HG02970 (cell line): Measurements from ENCODE around the gene FNDC5.

Experiments used
- ATAC-seq: cut with Tn5 transposase; IDR thresholded peaks from one replicate; pipeline ENCODE4 v1.9.1; 2021; ENCODE audit warnings: mild to moderate bottlenecking, moderate library complexity, moderate number of reproducible peaks; ENCODE audit not compliant: unreplicated experiment, low FRiP score

Gene FNDC5

DNA sequence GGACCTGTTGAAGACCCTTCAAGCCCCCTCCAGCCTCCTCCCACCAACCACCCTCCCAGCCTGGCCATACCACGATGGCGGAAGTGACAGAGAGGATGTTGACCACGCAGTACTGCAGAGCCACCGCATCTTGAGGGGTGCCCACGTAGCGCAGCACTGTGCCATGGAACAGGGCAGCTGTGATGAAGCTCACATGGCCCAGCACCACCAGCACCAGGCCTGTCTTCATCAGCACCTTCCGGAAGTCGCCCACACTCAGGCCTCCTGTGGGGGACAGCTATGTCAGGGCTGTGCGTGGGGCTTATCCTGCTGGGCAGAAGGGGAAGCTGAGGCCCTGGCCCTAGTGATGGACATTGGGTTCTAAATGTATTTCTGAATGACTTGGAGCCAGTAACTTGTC lies 27.3 kb upstream of the FNDC5 start:
- ATAC-seq = no peak

DNA sequence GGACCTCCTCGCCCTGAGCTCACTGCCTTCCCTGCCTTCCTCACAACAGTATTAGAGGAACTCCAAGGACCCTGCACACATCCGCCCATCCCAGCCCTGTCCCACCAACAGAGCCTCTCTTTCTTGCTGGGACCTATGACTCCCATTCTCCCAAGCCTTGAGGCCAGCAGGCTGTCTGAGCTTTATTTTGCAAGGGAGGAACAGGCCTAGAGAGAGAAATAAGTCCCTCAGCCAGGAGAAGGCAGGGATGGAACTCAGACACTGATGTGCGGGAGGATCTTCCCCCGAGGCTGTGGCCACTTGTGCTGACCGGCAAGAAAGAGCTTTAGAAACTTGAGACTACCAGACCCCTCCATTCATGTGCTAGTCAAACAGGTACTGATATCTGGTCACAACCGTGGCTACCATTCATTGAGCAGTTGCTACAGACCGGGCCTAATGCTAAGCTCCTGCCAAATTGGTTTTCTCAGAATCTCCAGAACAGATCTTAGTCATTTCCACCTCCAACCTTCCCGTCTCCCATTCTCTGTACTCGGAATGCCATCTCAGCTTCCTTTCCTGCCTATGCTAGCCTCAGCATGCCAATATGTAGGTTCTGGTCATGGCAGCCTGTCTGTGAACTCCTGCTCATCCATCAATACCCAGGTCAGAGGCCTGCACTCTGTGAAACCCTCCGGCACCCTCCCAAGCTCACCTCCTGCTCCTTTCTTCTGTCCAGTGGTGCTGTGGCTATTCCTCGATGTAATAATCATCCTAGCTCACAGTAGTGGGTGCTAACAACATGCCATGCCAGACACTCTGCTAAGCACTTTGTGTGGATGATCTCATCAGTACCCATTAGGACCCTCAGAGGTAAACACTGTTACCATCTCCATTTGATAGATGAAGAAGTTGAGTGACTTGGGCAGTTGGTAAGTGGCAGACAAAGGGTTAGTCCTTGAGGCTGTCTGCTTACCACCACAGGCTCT lies 26.7 kb upstream of the FNDC5 start:
- ATAC-seq = no peak

DNA sequence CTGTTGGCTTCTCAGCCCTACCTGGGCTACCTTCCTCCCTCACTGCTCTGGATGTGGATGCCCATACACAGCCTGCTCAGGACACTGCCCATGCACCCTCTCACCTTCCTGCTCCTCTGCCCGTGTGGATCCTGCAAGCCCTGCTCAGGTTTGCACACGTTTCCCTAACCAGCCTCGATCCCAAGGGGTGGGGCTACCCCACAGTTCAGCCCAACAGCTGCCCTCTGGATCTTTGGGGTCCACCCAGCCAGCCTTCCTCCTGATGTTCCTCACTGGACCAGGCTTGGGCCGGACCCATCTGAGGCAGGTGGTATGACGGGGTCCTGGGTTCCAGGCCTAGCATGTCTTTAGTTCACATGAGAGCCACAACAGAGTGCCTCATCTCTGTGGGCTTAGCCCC lies 25.7 kb upstream of the FNDC5 start:
- no peak for ATAC-seq

DNA sequence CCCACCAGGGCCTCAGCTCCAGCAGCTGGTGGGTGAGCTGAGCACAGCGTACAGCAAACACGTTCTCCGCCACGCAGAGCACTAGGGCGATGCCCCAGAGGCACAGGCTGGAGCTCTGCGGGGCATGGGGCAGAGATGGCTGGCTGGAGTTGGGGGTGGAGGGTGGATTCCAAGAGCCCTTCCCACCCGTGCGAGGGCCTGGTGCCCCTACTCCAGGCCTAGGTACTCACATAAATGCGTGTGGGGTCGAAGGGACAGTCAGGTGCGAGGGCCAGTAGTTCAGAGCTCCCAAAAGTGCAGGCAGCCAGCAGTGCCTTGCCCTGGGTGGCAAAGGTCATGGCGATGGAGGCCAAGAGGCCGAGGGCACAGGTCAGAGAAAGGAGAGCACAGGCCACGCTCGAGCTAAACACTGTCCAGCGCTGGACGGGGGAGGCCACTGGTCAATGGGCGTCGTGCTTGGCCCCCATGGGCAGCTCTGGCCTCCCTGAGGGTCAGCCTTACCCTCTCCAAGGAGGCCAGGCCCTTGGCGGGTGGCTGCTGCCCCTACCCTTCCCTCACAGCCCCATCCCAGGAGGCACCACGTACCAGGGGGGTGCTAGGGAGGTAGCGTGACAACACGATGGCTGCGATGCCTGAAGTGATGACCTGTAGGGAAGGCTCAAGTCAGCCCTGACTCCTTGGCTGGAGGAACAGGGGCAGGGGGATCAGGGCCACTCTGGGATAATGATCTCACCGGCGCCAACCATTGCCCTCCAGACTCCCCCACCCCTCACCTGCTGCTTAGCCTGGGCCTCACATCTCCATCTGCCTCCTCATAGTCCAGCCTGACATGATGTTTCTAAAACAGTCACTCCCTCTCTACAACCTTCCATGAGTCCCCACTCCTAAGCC lies 24.9 kb upstream of the FNDC5 start:
- ATAC-seq = no peak

DNA sequence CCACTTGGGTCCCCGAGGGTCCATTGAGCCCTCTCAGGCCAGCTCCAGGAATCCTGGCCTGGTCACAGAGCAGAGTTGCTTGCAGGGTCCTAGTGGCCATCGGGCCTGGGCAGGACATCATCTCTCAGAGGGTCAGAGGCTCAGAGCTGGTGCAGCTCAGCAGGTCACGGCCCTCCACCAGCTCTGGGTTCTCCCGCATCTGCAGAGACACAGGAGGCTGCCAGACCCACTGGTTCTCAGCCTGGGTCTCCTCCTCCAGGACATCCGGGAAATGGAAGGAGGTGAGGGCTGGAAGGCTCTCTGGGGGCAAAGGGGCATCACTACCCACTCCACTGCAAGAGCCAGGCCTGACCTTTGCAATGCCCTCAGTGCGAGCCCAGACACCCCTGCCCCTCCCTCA lies 24.0 kb upstream of the FNDC5 start:
- no peak for ATAC-seq

DNA sequence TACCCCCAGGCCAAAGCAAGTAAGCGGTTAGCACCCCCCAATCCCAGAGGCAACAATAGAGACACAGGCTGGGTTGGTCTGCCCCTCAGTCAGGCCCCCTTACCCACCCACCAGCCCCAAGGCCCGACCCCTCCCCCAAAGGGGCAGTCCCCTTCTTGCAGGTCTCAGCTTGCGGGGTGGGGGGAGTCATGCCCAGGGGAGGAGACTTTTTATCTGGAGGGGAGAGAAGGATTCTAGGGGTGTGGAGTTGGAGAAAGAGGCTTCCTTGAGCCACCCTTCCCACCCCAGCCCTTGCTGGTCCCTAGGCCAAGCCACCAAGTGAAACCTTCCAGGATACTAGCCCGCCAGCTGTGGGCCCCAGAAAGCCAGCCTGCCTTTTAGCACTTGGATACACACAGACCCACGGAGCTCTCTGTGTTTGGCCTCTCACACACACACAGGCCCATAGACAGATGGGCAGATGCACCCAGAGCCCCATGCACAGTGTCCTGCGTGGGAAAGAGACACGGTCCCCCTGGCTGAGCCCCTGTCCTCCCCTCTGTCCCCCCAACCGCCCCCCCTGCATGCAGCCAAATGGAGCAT lies 23.4 kb upstream of the FNDC5 start:
- no peak for ATAC-seq

DNA sequence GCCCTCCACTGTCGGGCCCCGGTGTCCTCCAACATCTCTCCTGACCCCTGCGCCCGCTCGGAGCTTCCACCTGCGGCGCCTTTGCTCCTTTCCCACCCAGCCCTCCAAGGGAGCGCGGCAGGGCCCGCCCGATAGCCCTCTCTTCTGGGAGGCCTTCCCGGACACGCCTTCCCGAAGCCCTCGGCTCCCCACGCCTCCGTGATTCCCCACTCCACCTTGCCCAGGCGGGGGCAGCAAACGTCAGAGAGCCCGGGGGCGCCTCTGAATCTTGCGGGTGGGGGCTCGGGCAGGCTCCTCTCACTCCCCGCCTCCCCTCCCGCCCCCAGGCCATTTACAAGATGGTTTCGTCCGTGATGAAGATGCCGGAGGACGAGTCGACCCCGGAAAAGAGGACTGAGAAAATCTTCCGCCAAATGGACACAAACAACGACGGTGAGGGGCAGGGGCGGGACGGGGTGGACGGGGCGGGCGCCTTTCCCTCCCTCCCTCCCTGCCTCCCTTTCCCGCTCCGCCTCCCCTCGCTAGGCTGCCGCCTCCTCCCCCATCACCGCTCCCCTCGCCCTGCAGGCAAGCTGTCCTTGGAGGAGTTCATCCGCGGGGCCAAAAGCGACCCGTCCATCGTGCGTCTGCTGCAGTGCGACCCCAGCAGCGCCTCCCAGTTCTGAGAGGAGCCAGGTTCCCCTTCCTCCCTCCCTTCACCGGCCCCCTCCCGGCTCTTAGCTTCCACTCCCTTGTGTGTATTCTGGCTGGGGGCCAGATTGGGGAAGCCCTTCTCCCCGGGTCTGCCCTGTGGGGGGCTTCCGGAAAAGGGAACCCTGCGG lies 22.7 kb upstream of the FNDC5 start:
- ATAC-seq = no peak

DNA sequence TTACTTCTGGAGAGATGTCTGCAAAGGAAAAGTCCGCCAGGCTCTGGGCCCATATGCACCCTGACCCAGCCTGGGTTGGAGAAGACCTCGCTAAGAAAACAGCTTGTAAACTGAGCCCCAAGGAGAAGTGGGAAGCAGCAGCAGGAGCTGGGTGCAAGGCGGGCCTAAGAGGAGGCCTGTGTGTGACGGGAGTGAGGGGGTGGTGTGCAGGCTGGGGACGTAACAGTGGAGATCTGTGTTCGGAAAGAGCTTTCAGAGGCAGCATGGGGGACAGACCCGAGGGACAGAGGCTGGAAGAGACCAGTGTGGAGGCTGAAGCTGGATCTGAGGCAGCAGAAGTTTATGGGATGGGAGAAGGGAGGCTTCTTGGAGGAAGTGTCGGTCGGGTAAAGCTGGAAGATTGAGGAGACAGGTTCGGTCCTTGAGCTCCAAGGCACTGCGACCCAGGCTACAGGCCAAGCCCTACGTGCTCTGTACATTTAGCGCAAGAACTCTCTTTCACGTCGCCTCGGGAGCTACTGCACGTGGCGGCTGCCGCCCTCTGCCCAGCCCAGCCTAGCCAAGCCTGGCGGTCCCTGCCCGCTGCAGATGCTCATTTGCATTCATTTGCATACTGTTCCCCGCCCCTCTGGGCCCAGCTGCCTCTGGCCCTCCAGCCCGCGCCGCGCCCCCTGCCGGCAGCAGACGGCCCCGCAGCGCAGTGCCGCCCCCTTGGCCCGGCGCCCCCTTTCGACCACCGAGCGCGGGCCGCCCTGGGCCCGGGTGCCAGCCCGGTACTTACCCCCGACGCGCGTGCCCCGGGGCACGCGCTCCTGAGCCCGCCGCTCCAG lies 21.9 kb upstream of the FNDC5 start:
- no peak for ATAC-seq

DNA sequence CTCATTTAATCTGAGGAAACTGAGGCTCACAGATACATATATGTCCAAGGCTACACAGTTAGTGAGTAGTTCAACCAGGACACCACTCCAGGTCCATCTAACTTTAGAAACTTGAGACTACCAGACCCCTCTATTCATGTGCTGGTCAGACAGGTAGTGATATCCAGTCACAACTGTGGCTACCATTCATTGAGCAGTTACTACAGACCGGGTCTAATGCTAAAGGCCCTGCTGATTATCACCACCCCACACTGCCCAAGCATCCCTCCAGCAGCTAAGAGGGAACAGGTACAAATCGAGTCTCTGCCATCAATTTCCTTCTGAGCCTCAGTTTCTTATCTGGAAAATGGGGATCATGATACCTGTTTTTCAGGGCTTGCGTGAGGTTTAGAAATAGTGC lies 20.9 kb upstream of the FNDC5 start:
- ATAC-seq = no peak

DNA sequence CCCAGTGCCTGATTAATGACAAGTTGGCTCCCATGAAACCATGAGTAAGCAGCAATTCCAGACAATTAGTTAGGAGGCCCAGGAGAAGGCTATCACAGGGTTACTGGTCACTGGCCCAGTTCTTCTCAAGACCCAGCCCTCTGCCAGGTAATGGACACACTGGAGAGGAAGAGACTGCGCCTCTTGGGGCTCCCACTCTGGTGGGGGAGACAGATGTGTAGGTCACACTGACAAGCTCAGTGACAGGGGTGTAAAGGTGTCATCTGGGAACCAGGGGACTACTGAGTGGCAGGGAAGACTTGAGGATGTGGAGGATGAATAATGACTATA lies 20.5 kb upstream of the FNDC5 start:
- no peak for ATAC-seq

DNA sequence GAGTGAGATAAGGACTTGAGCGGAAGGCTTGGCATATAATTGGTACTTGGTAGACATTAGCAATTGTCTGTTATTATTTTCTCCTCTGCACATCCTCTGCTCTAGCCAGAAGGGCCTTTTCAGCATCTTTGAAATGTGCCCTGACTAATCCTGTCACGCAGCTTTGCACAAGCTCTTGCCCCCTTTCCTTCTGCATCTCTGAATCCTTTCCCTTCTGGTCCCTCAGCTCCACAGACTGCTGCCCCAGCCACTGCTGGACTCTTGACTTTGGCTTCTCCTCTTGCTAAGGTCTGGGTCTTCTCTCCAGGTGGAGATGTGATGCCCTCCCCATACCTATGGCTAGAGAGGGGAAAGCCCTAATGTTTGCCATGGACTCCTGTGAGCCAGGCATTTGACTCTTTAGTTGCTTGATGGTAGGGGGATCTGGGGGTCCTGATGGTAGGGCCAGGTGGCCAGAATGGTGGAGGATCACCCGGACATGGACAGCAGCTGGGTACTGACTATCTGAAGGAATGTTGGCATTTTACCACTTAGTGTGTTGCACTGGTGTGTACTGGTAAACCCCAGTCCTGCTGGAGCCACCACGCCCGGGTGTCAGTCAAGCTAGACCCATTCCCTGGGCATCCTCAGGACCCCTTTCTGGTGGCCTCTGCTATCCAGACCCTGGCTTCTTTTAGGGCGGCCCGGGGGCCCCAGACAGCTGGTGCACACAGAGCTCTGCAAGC lies 20.0 kb upstream of the FNDC5 start:
- ATAC-seq = no peak

DNA sequence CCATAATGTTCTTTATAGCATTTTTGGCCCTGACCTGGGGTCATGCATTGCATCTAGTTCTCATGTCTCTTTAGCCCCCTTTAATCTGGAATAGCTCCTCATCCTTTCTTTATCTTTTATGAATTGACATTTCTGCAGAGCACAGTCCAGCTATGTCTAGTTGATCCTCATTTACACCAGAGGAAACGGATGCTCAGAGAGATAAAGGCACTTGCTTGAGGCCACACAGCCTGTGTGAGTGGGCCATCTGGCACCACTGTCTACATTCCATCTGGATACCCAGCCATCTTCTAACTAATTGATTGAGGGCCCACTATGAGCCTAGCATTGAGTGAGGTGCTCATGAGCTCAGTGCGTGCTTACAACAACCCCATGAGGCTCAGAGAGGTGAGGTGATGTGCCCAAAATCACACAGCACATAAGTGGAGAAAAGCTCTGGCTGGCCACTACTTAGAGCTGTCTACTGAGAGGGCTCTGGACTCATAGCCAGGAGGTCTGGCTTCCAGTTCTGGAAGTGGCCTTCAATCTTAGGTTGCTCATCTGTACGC lies 19.1 kb upstream of the FNDC5 start:
- no peak for ATAC-seq

DNA sequence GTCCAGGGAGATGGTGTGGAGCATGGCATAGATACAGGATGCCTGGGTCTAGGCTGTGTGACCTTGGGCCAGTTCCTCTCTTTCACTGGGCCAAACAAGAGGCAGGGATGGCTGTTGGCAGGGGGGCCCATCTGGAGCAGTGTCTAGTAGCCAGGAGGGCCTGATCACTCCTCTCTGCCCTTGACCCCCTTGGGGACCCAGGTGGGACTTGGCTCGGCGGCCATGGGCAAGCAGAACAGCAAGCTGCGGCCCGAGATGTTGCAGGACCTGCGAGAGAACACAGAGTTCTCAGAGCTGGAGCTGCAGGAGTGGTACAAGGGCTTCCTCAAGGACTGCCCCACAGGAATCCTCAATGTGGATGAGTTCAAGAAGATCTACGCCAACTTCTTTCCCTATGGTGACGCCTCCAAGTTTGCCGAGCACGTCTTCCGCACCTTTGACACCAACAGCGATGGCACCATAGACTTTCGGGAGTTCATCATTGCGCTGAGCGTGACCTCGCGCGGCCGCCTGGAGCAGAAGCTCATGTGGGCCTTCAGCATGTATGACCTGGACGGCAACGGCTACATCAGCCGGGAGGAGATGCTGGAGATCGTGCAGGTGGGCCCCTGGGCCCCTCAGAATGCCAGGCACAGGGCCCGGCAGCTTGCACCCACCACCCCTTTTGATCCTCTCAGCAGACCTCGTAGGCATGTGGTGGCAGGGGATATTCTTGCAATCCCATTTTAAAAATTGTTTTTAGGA lies 18.1 kb upstream of the FNDC5 start:
- no peak for ATAC-seq

DNA sequence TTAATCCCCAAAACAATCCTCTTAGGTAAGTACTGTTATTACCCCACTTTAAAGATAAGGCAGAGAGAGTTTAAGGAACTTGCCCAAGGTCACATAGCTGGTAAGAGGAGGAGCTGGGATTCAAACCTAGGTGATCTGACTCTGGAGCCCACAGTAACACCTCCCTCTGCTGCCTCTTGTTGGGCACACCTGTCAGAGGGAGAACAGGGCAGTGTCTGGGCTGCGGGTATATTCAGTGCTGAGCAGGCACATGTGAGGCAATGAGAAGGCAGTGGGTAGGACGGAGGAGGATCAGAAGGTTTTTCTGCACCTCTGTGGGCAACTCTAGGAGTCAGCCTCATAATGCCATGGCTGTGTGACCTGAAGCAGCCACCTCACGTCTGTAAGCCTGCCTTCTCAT lies 17.4 kb upstream of the FNDC5 start:
- ATAC-seq = no peak

DNA sequence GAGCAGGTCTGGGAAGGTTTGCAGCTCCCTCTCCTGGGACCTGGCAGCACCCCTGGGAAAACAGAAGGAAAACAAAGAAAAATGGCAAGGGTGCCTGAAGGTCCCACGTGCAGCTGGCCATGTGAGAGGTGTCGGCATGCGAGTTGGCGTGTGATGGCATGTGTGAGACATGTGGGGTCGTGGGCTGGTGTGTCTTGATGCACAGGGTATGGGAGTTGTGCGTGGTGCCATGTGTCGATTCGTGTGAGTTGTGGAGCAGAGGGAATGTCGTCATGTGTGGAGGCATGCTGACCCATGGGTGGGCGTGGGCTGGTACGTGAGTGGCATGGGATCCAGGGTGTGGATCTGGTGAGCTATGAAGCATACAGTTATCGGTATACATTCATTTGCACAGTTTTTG lies 16.9 kb upstream of the FNDC5 start:
- no peak for ATAC-seq

DNA sequence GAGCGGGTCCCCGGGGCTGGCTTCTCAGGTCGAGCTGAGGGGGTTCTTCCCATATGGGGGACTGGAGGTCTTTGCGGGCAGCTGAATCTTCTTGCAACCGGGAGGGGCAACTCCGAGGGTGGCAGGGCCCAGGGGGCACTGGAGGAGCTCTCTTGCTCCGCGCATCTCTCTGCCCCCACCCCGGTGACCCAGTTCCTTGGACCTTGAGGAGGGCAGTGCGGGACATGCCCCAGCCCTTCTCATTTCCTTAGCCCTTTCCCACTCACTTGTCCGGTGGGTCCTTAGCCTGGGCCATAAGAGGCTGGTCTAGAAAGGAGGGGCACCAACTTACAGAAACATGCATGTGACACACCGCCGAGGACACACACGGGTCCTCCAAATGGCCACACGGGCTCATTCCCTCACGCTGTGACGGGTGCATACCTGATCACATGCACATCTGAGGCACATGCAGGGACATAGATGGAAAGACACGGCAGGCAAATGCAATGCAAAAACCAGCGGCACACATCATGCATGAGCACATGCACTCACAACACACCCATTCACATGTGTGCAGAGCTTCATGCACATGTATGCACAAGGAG lies 16.2 kb upstream of the FNDC5 start:
- no peak for ATAC-seq

DNA sequence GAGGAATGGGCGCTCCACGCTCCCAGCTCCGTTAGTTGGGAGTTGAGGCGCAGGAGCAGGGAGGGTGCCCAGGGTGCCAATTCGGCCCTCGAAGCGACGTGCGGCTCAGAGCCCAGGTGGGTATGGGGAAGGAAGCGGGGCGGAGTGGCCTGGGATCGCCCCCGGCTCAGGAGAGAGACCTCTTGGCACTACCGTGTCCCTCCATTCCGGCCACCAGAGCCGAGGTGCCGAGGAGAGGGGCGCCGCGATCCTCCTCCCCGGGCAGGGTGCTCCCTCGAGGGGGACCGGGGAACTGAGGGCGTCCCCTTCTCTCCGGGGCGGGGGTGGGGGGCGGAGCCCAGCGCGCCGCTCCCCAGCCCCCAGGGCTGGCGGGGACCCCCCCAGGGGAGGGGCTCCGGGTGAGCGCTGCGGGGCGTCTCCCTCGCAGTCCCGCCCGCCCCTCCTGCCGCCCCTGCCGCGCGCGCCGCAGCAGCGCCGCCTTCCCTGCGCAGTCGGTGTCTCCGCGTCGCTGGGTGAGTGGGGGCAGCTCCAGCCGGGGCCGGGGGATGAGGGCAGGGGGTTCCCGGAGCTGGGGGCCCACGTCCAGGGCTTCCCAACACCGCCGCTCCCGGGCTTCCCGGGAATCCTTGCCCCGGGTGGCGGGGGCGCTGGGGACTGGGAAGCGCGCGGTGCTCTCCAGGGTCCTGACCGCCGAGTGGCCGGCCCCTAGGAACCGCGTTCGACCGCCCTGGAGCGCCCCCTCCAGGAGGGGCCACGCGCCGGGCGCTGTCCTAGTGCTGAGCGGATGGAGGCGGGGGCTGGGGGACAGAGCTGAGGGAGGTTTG lies 15.5 kb upstream of the FNDC5 start, which contains the start of gene HPCA:
Gene HPCA (plus strand): TSS at position 488 of the 824 bp plus-strand sequence. CDS start 2,408 bp downstream, outside the sequence.
- no peak for ATAC-seq
